K562 (cell line): ENCODE measurements around the gene RHO. TPM values are rescaled to one million over a fixed set of nuclear protein-coding genes. Genes with fewer than 3 reads are reported as not detected.

ENCODE experiments used
- ATAC-seq: fragments of 200-7000 bp; cut with Tn5 transposase; 3 replicates; pipeline ENCODE4 v1.9.1; 2020; ENCODE audit warnings: moderate library complexity
- BruUV-seq: library from RNA; stranded (reverse); fragments of 400-500 nt; replicated peaks from 2 replicates; lab custom pipeline; 2021; lab: Mats Ljungman, UMichigan
- CTCF ChIA-PET: fragments of 300-600 bp; formaldehyde crosslinking; extraction: SDS; loops from one replicate; lab custom pipeline; 2021; ENCODE audit warnings: low intra/inter-chr PET ratio; lab: Yijun Ruan, JAX
- POLR2A ChIA-PET: fragments of 300-600, 350-650 bp; sonication (Branson Sonifier 250); formaldehyde crosslinking; extraction: SDS; loops from one replicate; lab custom pipeline; 2021; ENCODE audit warnings: antibody characterized with exemption, inconsistent platforms; lab: Yijun Ruan, JAX
- DNase-seq, 4 experiments: peaks; one replicate each; pipeline versions ENCODE4 v3.0.0 to v3.0.0-alpha.2; 2011 to 2018; ENCODE audit warnings: low spot score in 3 of 4, mixed read lengths in 3 of 4; ENCODE audit errors: extremely low read depth in 1 of 4
- FAIRE-seq: peaks from 2 replicates; lab custom pipeline; 2011; peaks lifted over from hg19 to GRCh38; lab: Jason Lieb, UNC
- H2AFZ ChIP-seq: 2 replicates; pipeline ENCODE4 v1.6.0; 2011; ENCODE audit warnings: low read depth, low read length, control low read depth, inconsistent platforms
- H3K27ac ChIP-seq: fragments of 200-600 bp; 3 replicates; pipeline ENCODE4 v1.8.0; 2011; ENCODE audit warnings: low read depth, mild to moderate bottlenecking, control low read depth, inconsistent platforms, low read length, moderate library complexity, mixed read lengths; ENCODE audit errors: extremely low read depth
- H3K27me3 ChIP-seq, 2 experiments: fragments of 300-600 bp in 1 of 2; 2 replicates in 1 of 2; 3 replicates in 1 of 2; pipeline versions ENCODE4 v1.6.0 to v1.8.0; 2011; ENCODE audit warnings: inconsistent platforms in 2 of 2, low read length in 2 of 2, mild to moderate bottlenecking in 1 of 2, mixed read lengths in 1 of 2, moderate library complexity in 1 of 2; ENCODE audit not compliant: control insufficient read depth in 2 of 2, insufficient read depth in 2 of 2
- H3K36me3 ChIP-seq: fragments of 300-600 bp; 3 replicates; pipeline ENCODE4 v1.8.0; 2011; ENCODE audit warnings: mild to moderate bottlenecking, low read length, inconsistent platforms; ENCODE audit not compliant: control insufficient read depth, insufficient read depth
- H3K4me1 ChIP-seq, 2 experiments: fragments of 200-600 bp in 1 of 2; replicated peaks in 1 of 2; 2 replicates in 1 of 2; 3 replicates in 1 of 2; pipeline versions ENCODE4 v1.5.1 to v1.8.0; 2011; ENCODE audit warnings: inconsistent platforms in 2 of 2, low read length in 2 of 2, mild to moderate bottlenecking in 1 of 2, mixed read lengths in 1 of 2, moderate library complexity in 1 of 2; ENCODE audit not compliant: control insufficient read depth in 2 of 2, insufficient read depth in 2 of 2
- H3K4me2 ChIP-seq: 2 replicates; pipeline ENCODE4 v1.6.1; 2011; ENCODE audit warnings: low read length, control low read depth, inconsistent platforms, mixed read lengths; ENCODE audit not compliant: insufficient read depth
- H3K4me3 ChIP-seq: fragments of 200-600 bp; sonication (generic), shearing (Covaris generic); 2 replicates; pipeline ENCODE4 v1.5.1; 2016; ENCODE audit warnings: control low read depth, inconsistent platforms
- H3K79me2 ChIP-seq: fragments of 200-600 bp; 3 replicates; pipeline ENCODE4 v1.8.0; 2011; ENCODE audit warnings: low read length, inconsistent platforms; ENCODE audit not compliant: control insufficient read depth, insufficient read depth
- H3K9ac ChIP-seq, 2 experiments: 2 replicates each; pipeline versions ENCODE4 v1.6.0 to v1.6.1; 2011; ENCODE audit warnings: low read depth in 2 of 2, low read length in 2 of 2, control low read depth in 1 of 2, inconsistent platforms in 1 of 2, mild to moderate bottlenecking in 1 of 2, mixed read lengths in 1 of 2; ENCODE audit not compliant: insufficient read depth in 1 of 2
- H3K9me1 ChIP-seq: one replicate; pipeline ENCODE4 v1.6.0; 2011; ENCODE audit warnings: inconsistent platforms, mild to moderate bottlenecking, low read length, moderate library complexity; ENCODE audit not compliant: control insufficient read depth, insufficient read depth
- H3K9me3 ChIP-seq: replicated peaks from 2 replicates; pipeline ENCODE4 v1.5.1; 2011; ENCODE audit warnings: low read depth, low read length, inconsistent platforms; ENCODE audit not compliant: control insufficient read depth, insufficient read depth
- H4K20me1 ChIP-seq: replicated peaks from 2 replicates; pipeline ENCODE4 v1.6.1; 2011; ENCODE audit warnings: low read length, inconsistent platforms, mixed read lengths; ENCODE audit not compliant: control insufficient read depth, insufficient read depth
- BHLHE40 ChIP-seq: IDR thresholded peaks from 2 replicates; pipeline ENCODE4 v1.6.1; 2011; ENCODE audit warnings: low read length, improper control_type of control experiment
- BRCA1 ChIP-seq, 2 experiments: fragments of 450-650 bp in 1 of 2; sonication (generic) in 1 of 2; formaldehyde crosslinking in 1 of 2; IDR thresholded peaks; 2 replicates each; pipeline versions ENCODE4 v1.5.0 to v1.6.1; 2017 to 2020; ENCODE audit warnings: mild to moderate bottlenecking in 1 of 2, missing genetic modification reagents in 1 of 2
- CREB3L1 ChIP-seq: fragments of 450-650 bp; IDR thresholded peaks from 2 replicates; pipeline ENCODE4 v1.6.1; 2014; ENCODE audit warnings: low read depth, mild to moderate bottlenecking, moderate library complexity, borderline replicate concordance
- SNAPC5 ChIP-seq: fragments of 250-450 bp; sonication (Bioruptor Pico); IDR thresholded peaks from 2 replicates; pipeline ENCODE4 v1.8.0; 2021; ENCODE audit warnings: moderate library complexity, mild to moderate bottlenecking, inconsistent platforms
- TFE3 ChIP-seq: fragments of 450-650 bp; formaldehyde crosslinking; IDR thresholded peaks from 2 replicates; pipeline ENCODE4 v1.4.0; 2020; ENCODE audit warnings: mild to moderate bottlenecking, mixed read lengths
- ZBTB1 ChIP-seq: sonication (generic); formaldehyde crosslinking; IDR thresholded peaks from 2 replicates; pipeline ENCODE4 v1.8.1; 2023; ENCODE audit warnings: missing genetic modification reagents, low read depth, mild to moderate bottlenecking, borderline replicate concordance
- ZNF280A ChIP-seq: fragments of 450-650 bp; IDR thresholded peaks from 2 replicates; pipeline ENCODE4 v1.6.1; 2018; ENCODE audit warnings: mild to moderate bottlenecking, low read depth; ENCODE audit not compliant: partially characterized antibody
- WGBS: fragments of 100-300 bp; shearing (Covaris generic); methylation state at CpG from one replicate; pipeline ENCODE4 v1.1.6; 2016; ENCODE audit warnings: low coverage, mixed read lengths; ENCODE audit not compliant: insufficient coverage; ENCODE audit errors: missing lambda C conversion rate; 5-methylcytosine and 5-hydroxymethylcytosine counted together
- in situ Hi-C: fragments of 300-500 bp; cut with MboI; formaldehyde crosslinking; loops from 4 replicates; pipeline ENCODE4 v1.15.0; 2018; ENCODE audit warnings: inconsistent platforms, mixed read lengths
- intact Hi-C: fragments of 100-400 bp; cut with micrococcal nuclease; formaldehyde crosslinking; loops from 2 replicates; pipeline ENCODE4 v1.14.2; 2022
- polyA plus RNA-seq, 8 experiments: library from polyadenylated mRNA; depleted of rRNA in 4 of 8; stranded (reverse) in 5 of 8; unstranded in 3 of 8; fragments of >200 nt; fragmentation: Nextera tagmentation in 2 of 8; fragmentation: Illumina TruSeq in 1 of 8; extraction: Ambion mirVana in 2 of 8; extraction: Trizol in 1 of 8; gene quantifications; 2 replicates each; pipeline versions ENCODE4 v1.2.1 to v1.2.3, GENCODE V29; 2011 to 2014; ENCODE audit warnings: inconsistent platforms in 1 of 8, missing spikeins in 1 of 8
- total RNA-seq, 7 experiments: library from RNA; depleted of rRNA in 6 of 7; stranded (reverse); fragments of >200 nt in 6 of 7; fragmentation: Illumina TruSeq in 2 of 7; extraction: Trizol in 2 of 7; gene quantifications; 2 replicates each; pipeline versions ENCODE4 v1.2.1 to v1.2.3, GENCODE V29; 2011 to 2021; ENCODE audit warnings: low replicate concordance in 1 of 7

The RHO gene
- total and polyA plus RNA-seq, 9 of the 15 experiments (the other 6 are each of a cell fraction or from before 2014, with no cell fraction given) = not detected

- no peak for TF ChIP-seq ZNF280A
- no peak for TF ChIP-seq SNAPC5 (CRISPR knock-in tag)
- no peak for TF ChIP-seq BRCA1 (IDR thresholded peaks at IDR 0.05)
- no peak for TF ChIP-seq BRCA1 (CRISPR knock-in tag; IDR thresholded peaks at IDR 0.05)
- no peak for TF ChIP-seq BHLHE40
- TF ChIP-seq, all 486 proteins: peak for 0
Observed at GRCh38 chr3:129576514-129577352, 48.3 kb downstream of the RHO start (continued).

GRCh38 chr3:129577366-129577765 lies 48.9 kb downstream of the RHO start:
- 86% methylated on average over 8 of the region's 17 CpGs for WGBS
- DNase-seq (no peak), FAIRE-seq (no peak), ATAC-seq (no peak)
- BruUV-seq = no TSS peak
- Histone ChIP-seq H3K9ac (no peak overlapping the region; a peak in 1 of 4 replicates), H4K20me1 (no peaks in the 10 kb centered on the region), H2AFZ (no peak overlapping the region), H3K4me3 (no peak overlapping the region), H3K4me2 (no peak overlapping the region), H3K9me3 (no peaks in the 10 kb centered on the region), H3K27me3 (no peaks in the 10 kb centered on the region), H3K9me1 (no peaks in the 10 kb centered on the region), H3K27ac (no peak overlapping the region), H3K79me2 (no peaks in the 10 kb centered on the region), H3K4me1 (peaks cover 9 to 39% of the 10 kb centered on the region in 2 experiments; a peak in 4 of 5 replicates), H3K36me3 (peaks cover 2% of the 10 kb centered on the region; the same call in 1 of the 3 replicates)
- ChIA-PET CTCF (no interaction called here), POLR2A (interaction anchor here (1.7 kb wide), 1 partner anchor 27 kb away, joined by 4 read pairs; no protein-coding TSS in a partner anchor)
- in situ Hi-C loops (no loop called here), intact Hi-C loops (no loop called here)
- TF ChIP-seq ZBTB1 (CRISPR knock-in tag) (no peak), CREB3L1 (no peak), TFE3 (no peak)
